Raji (cell line): ENCODE results near the gene LAMB3.

Experiments
- POLR2A ChIP-seq: IDR thresholded peaks from 2 replicates; pipeline ENCODE4 v1.6.1; 2011; ENCODE audit warnings: low read depth, low read length, control low read depth; ENCODE audit not compliant: insufficient read depth

The LAMB3 gene

DNA sequence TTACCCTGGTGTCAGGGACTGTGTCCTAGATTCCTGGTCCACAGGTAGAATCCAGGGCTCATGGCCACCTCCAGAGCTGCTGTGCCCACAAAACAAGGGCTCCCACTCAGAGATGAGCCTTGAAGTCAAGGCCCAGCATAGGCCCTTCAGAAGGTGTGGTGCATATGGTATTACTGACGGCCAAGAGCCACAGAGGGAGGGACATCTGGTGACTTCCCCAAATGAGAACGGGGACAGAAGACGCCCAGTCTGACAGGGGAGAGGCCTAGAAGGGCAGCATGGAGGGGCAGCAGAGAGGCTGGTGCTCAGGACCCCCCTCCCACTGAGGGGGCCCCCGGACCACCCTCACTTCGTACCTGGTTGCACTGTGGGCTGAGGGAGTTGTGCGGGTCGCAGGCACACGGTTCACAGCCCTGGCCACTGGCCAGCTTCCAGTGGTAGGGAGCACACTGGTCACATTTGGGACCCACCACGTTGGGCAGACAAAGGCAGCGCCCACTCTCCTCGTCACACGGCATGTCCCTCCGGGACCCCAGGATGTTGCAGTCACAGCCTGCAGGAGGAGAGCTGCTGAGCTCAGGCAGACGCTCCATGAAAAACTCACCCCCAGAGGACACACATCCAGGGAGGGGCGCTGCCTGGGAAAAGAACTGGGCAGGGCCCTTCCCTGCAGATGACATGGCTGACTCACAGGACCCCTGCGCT, 25.0 kb downstream of the LAMB3 start:
- TF ChIP-seq POLR2A = no peak

DNA sequence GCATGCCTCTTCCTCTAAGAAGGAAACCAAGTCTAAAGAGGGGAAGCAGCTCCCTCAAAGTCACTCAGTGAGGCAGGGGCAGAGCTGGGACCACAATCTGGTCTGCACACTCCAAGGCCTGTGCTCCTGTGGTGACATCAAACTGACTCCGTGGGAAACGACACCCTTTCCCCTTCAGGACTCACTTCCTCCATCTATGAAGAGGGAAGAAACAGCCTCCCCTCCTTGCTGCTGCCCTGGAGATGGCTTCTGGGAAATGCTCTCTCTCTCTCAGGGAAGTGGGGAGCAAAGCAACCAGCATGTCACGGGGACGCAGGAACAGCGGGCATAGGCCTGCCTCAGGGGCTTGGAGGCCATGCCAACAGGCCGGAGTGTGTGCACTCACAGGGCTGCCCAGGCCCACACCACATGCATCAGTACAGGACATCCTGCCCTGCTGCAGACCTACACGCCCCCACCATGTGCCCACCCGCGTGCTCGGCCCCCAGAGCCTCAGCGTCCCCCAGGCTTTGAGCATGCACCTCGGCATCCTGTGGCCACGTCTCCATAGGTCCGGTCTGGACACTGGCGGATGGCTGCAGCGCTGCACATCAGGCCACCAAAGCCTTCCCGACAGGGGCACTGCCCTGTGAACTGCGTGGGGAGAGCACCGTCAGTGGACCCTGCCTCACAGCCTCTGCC, 25.7 kb downstream of the LAMB3 start:
- TF ChIP-seq POLR2A = no peak

DNA sequence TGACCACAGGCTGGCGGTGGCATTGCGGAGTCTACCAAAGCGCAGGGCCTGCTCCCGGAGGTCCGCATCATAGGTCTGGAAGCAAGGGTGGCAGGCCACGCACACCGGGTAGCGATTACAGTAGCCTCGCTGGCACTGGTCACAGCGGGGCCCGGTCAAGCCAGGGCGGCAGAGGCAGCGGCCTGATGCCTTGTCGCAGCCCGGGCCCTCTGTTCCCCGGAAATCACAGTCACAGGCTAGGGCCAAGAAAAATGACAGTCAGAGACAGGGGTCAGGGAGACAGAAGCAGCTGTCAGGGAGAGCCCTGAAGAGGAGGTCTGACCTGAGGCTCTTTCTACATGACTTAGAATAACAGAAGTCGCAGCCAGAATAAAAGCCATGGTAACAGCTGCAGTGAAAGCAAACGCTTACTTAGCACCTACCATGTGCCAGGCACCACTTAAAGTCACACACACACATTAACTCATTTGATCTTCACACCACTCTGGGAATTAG, 26.4 kb downstream of the LAMB3 start:
- TF ChIP-seq POLR2A = no peak

DNA sequence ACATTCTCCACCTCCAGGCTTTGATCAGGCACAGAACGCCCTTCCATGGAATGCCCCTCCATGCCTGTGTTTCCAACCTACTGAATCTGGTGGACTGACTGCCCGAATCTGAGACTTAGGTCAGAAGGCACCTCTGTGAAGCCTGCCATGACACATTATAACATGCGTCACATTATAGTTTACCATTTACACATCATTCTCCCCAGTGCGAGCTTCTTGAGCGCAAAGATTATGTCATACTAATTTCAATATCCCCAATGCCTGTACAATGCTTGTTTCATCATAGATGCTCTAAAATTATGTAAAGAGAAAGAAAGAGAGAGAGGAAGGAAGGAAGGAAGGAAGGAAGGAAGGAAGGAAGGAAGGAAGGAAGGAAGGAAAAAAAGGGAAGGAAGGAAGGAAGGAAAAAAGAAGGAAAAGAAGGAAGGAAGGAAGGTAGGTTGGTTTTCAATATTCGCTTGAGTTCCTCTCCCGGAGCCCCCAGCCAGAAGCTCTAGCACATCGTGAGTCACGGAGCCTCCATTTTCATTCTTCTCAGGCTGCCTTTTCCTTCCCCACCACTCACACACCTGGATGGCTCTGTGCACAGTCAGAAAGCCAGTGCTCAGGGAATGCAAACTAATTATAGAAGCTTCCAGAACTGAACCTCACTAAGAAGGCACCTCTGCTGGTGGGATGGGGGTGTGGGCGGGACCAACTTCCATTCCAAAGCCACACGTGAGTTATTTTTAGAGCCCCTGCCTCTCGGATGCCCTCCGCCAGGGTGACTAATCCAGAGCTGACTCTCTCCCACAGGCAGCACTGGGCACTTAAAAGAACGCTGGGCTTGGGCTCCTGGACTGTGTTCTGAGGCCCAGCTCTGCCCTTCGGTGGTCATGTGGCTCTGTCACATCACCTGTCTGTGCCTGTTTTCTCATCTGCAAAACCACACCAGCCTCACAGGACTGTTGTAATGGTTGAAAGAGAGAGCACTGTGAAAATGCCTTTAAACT, 27.4 kb downstream of the LAMB3 start:
- no peak for TF ChIP-seq POLR2A

DNA sequence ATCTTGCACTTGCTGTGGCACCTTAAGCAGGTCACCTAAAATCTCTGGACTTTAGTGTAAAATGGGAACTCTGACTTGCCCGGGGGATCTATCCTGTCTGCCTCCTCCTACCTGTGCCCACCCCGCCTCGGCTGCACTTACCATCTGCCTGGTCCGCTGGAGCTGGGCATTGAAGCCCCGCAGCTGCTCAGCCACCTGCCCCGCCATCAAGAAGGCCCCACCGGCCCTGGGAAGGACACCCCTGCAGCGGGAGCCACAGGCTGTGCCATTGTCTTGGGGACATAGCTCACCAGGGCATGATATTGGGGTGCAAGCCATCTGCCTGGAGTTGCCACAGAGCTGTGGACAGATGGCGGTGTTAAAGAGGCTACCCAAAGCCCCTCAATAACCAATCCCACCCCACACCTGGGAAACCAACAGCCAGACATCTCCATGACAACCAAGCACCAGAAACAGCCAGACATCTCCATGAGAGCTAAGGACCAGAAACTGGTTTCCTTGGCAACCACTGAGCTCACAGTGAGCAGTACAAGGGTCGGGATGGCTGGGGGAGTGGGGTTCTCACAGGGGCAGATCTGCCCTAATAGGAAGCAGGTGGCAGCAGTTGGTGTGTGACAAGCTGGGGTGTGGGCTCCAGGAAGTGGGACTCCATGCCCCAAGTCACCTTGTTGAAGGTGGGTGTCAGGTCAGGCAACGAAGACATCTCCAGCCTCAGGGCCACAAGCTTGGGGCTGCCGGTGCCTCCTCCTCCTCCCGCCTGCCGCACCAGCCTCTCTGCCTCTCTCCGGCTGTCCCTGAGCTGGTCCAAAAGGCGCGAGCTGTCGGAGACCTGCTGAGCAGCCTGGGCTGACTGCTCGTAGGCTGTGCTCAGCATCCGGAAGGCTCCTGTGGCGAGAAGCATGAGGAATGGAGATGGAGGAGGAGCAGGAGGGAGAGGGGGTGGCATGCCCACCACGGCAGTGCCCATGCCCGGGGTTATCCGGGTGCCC, 29.1 kb downstream of the LAMB3 start:
- no peak for TF ChIP-seq POLR2A

DNA sequence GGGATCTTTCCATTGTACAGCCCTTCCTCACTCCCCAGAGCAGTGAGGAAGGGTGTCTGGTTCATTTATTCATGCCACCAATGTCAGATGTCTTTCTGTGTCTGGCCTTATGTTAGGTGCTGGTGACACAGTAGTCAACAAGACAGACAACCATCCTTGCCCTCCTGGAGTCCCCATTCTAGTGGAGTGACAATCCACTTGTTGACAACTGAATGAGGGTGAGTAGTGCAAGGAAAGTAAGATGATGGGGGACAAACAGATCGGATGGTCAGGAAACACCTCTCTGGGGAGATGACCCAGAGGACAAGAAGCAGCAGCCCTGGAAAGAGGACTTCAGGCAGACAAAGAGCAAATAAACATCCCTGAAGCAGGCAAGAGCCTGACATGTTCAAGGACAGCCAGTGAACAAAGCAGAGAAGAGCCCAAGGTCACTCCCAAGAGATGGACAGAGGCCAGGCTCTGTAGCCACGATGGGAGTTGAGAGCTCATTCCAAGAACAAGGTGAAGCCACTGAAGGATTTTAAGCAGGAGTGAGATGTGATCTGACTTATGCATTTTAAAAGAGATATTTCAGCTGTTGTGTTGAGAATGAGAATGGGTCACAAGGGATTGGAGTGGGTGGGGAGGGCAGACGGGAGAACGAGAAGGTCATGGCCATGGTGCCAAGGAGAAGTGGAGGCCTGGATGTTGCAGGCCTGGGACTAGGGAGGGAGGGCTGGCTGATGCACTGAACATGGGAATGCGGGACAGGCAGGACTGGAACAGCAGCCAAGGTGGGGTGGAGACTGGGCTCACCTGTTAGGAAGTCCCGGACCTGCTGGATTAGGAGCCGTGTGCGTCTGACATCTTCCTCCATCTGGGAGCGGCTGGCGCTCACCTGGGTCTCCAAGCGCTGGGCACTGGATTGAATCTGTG, 30.2 kb downstream of the LAMB3 start:
- TF ChIP-seq POLR2A = no peak

DNA sequence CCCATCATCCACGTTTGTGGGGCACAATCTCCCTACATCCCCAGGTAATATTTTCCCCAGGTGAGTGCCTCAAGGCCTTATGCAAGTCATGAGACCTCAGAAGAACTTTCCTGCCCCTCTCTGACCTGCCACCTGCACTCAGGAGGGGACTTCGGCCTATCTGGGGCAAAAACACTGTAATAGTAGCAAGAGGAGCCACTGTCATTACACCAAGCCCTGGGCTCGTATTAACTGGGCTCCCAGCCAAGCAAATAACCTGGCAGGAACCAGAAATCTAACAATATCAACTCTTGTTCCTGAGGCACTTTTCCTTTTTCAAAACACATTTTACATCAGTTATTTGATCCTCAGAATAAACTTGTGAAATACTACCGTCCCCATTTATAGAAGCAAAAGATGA, 30.9 kb downstream of the LAMB3 start:
- no peak for TF ChIP-seq POLR2A

DNA sequence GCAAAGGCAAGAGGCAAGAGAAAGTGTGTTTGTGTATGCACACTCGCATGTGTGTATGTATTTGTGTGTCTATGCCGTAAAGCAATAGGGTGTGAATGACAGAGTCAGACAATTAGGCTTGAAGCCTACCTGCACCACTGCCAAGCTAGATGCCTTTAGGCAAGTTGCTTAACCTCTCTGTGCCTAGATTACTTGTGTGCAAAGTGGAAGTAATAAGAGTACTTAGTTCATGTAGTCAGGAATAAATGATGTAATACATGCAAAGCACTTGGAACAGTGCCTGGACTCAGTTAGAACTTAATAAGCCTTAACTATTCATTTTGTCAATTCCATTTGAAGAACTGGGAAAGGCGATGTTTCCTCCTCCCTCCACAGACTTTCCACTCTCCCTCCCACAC, 31.7 kb downstream of the LAMB3 start:
- no peak for TF ChIP-seq POLR2A

DNA sequence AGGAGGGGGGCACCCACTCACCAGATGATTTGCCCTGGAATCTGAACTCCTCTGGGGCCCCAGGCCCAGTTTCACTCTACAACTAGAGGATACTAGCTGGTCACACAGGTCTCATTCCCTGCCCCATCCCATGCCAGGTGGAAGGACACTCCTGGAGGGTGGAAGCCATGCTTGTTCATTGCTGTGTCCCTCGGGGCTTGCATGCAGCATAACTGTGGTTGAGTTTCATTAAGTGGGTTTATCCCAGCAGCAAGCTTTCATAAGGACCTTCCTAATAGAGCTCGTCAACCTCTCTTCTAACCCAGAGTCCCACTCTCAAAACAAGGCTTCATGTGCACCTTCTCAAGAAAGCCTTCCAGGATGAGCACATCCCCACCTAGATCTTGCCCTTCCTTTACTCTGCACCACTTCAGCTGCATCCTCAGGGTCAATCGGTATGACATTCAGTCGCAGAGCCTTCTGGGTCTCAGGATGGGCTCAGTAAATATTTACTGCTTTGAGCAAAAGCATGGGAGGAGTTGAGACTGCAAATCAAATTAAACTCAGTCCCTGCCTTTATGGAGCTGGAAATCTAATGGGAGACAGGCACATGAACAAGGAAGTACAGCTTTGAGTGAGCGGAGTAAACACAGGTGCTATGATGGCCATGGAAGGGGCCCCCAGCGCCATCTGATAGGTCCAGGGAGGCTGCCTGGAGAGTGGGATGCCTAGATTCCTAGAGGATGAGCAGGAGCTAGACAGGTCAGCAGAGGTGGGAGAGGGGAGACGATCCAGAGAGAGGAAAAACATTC, 32.3 kb downstream of the LAMB3 start:
- no peak for TF ChIP-seq POLR2A

DNA sequence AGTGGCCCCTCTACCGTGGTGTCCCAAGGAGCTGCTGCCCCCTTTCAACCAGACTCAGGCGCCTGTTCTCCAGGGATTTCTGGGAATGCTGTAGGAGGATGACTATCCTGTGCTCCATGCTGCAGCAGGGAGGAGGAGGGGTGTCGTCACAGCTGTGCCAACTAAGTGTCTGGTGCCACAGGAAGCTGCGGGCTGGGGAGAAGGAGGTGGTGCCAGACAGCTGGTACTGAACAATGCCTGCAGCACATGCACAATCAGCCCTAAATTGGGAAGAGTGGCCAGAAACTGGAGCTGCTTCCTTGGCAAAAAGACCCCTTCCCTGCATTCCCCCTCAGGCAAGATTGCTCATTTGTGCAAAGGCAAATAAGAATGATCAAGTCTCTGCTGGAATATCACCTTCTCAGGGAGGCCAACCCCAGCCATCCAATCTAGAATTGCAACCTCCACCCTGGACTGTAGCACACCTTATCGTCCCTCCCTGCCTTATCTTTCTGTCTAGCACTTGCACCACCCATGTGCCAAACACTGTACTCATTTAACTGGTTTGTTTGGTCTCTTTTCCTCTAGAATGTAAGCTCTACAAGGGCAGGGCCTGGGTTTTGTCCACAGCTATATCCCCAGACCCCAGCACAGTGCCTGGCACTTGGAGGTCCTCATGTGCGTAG, 33.3 kb downstream of the LAMB3 start:
- TF ChIP-seq POLR2A = no peak

DNA sequence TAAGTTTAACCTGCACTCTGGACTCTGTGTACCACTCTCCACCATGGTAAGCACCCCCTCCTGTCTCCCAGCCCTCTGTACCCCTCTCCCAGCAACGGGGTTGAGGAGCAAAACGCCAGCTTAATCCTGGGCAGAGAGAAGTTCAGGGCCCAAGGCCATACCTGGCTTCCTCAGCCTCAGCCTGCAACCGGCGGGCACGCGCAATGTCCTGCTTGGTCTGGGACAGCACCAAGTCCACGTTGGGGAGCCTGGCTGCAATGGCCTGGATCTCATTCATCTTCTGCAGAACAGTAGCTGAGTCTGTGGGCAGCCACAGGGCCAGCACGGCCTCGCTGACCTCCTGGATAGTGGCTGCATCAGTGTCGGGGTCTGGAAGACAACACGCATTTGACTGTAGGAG, 33.9 kb downstream of the LAMB3 start:
- TF ChIP-seq POLR2A = no peak

DNA sequence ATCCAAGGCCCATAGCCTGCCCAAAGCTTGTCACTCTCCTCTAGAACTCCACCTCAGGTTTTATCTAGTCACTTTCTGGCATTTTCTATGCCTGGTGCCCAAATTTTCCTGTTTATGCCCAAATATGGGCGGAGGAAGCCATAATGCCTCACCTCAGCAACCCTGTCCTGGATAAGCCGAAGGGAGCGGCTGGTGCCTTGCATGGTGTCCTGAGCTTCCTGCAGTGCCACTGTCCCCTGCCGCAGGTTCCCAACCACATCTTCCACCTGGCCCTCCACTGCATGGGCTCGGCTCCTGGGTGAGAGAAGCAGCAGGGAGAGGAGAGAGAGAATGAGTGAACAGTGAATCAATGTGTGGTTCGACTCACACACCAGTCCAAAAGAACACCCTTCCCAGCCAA, 34.5 kb downstream of the LAMB3 start:
- TF ChIP-seq POLR2A = no peak
